Lung (tissue), 12 donors: Measurements from ENCODE around the gene VENTX. TPM values are rescaled to one million over a fixed set of nuclear protein-coding genes. Genes with fewer than 3 reads are reported as not detected.

Experiments used
- ATAC-seq: fragments of 200-7000 bp; cut with Tn5 transposase; one replicate; pipeline ENCODE4 v1.9.1; 2020; ENCODE audit warnings: moderate number of reproducible peaks; ENCODE audit not compliant: insufficient read depth, low FRiP score
- DNase-seq, 3 donors: peaks; one replicate each; pipeline ENCODE4 v3.0.0-alpha.2; 2013 to 2017
- H3K27ac ChIP-seq, 2 donors: one replicate each; pipeline ENCODE4 v1.5.1; 2013; ENCODE audit warnings: mild to moderate bottlenecking in 2 of 2, moderate library complexity in 2 of 2, control low read depth in 1 of 2, inconsistent platforms in 1 of 2, low read depth in 1 of 2, low read length in 1 of 2
- H3K27me3 ChIP-seq, 3 donors: one replicate each; pipeline ENCODE4 v1.5.1; 2013; ENCODE audit warnings: low read length in 2 of 3; ENCODE audit not compliant: control insufficient read depth in 3 of 3, insufficient read depth in 3 of 3
- H3K36me3 ChIP-seq, 4 donors: one replicate each; pipeline ENCODE4 v1.5.1; 2013; ENCODE audit warnings: low read length in 4 of 4, mild to moderate bottlenecking in 1 of 4, moderate library complexity in 1 of 4; ENCODE audit not compliant: control insufficient read depth in 4 of 4, insufficient read depth in 4 of 4
- H3K4me1 ChIP-seq, 5 donors: one replicate each; pipeline ENCODE4 v1.5.1; 2013; ENCODE audit warnings: low read length in 5 of 5, mild to moderate bottlenecking in 2 of 5, moderate library complexity in 1 of 5; ENCODE audit not compliant: control insufficient read depth in 5 of 5, insufficient read depth in 5 of 5
- H3K4me3 ChIP-seq: one replicate; pipeline ENCODE4 v1.5.1; 2013; ENCODE audit warnings: mild to moderate bottlenecking, control low read depth, moderate library complexity
- H3K9ac ChIP-seq, 2 donors: one replicate each; pipeline ENCODE4 v1.5.1; 2013; ENCODE audit warnings: low read length in 2 of 2, control low read depth in 1 of 2; ENCODE audit not compliant: insufficient read depth in 1 of 2
- H3K9me3 ChIP-seq, 4 donors: one replicate each; pipeline ENCODE4 v1.5.1; 2013; ENCODE audit warnings: low read length in 3 of 4, mild to moderate bottlenecking in 1 of 4, moderate library complexity in 1 of 4; ENCODE audit not compliant: control insufficient read depth in 4 of 4, insufficient read depth in 3 of 4
- WGBS, 2 donors: extraction: QIAGEN DNeasy Blood & Tissue Kit; methylation state at CpG; one replicate each; pipeline ENCODE4 v1.1.7; 2013; 5-methylcytosine and 5-hydroxymethylcytosine counted together
- polyA plus RNA-seq, 2 donors: library from polyadenylated mRNA; stranded (reverse); fragments of 200-250 nt; gene quantifications; one replicate each; pipeline ENCODE4 v1.2.1, GENCODE V29; 2013
- total RNA-seq, 2 donors: library from RNA; depleted of rRNA in 1 of 2; stranded (reverse); fragments of >200 nt in 1 of 2; gene quantifications; one replicate each; pipeline ENCODE4 v1.2.1, GENCODE V29; 2014 to 2021
- TF ChIP-seq, protein P1 (sequence below): IDR thresholded peaks from 2 replicates; pipeline ENCODE4 v1.5.1; 2012; ENCODE audit warnings: mild to moderate bottlenecking; ENCODE audit errors: control extremely low read depth, extremely low read depth
- donor health status: control.
- donor health status: control.
- donor health status: Bipolar disorder and iron deficiency.
- donor health status: healthy.
- donor health status: DM: yes; HTN: yes; CAD: no.

Gene VENTX
- total and polyA plus RNA-seq, 4 donors, result 0.46 to 4.0 (median 2.4) TPM

GRCh38 chr10:133189726-133190125 lies 47.9 kb upstream of the VENTX start:
- ATAC-seq (no peak), DNase-seq (no peak)
- peaks cover 0 to 3% (median 3%) of the 10 kb centered on the region in 4 donors for H3K9me3 ChIP-seq
- H3K36me3 ChIP-seq, result no peaks in the 10 kb centered on the region
- WGBS, 2 donors, result 85% methylated on average over 14 of the region's 14 CpGs
- no peak overlapping the region for H3K27ac ChIP-seq
- no peaks in the 10 kb centered on the region for H3K4me1 ChIP-seq
- H3K4me3 ChIP-seq, result no peak overlapping the region
- TF ChIP-seq, protein P1, sequence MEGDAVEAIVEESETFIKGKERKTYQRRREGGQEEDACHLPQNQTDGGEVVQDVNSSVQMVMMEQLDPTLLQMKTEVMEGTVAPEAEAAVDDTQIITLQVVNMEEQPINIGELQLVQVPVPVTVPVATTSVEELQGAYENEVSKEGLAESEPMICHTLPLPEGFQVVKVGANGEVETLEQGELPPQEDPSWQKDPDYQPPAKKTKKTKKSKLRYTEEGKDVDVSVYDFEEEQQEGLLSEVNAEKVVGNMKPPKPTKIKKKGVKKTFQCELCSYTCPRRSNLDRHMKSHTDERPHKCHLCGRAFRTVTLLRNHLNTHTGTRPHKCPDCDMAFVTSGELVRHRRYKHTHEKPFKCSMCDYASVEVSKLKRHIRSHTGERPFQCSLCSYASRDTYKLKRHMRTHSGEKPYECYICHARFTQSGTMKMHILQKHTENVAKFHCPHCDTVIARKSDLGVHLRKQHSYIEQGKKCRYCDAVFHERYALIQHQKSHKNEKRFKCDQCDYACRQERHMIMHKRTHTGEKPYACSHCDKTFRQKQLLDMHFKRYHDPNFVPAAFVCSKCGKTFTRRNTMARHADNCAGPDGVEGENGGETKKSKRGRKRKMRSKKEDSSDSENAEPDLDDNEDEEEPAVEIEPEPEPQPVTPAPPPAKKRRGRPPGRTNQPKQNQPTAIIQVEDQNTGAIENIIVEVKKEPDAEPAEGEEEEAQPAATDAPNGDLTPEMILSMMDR, result no peak
- H3K9ac ChIP-seq, result no peak overlapping the region
- peaks cover 0 to 6% (median 0%) of the 10 kb centered on the region in 3 donors for H3K27me3 ChIP-seq

GRCh38 chr10:133190225-133190624 lies 47.4 kb upstream of the VENTX start:
- Histone ChIP-seq H3K9ac (no peak overlapping the region), H3K4me1 (no peaks in the 10 kb centered on the region), H3K9me3 (peaks cover 0 to 3% (median 3%) of the 10 kb centered on the region in 4 donors), H3K36me3 (no peaks in the 10 kb centered on the region), H3K4me3 (no peak overlapping the region), H3K27me3 (peaks cover 0 to 6% (median 0%) of the 10 kb centered on the region in 3 donors), H3K27ac (no peak overlapping the region)
- DNase-seq (no peak), ATAC-seq (no peak)
- TF ChIP-seq, protein P1, result no peak
- WGBS, 2 donors, result 93 to 97% methylated on average over 10 of the region's 10 CpGs

GRCh38 chr10:133191651-133192050 lies 46.0 kb upstream of the VENTX start:
- DNase-seq, result no peak
- TF ChIP-seq, protein P1, result no peak
- no peak for ATAC-seq

DNA sequence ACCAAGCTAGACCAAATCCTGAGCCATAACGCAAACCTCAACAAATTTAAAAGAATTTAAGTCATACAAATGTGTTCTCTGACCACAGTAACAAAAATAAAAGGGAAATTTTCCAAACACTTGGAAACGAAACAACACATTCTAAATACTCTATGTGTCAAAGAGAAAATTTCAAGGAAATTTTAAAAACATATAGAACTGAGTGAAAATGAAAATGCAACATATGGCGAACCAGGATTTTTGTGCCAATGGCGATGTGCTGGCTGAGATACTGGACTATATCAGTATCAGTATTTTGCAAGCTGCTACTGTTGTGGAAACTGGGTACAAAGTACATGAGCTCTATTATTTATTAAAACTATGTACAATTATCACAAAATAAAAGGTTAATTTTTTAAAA lies 43.5 kb upstream of the VENTX start:
- DNase-seq, result no peak
- Histone ChIP-seq H3K9me3 (peaks cover 0 to 3% (median 3%) of the 10 kb centered on the region in 4 donors), H3K9ac (no peak overlapping the region), H3K36me3 (no peaks in the 10 kb centered on the region), H3K4me1 (no peaks in the 10 kb centered on the region), H3K27ac (no peak overlapping the region), H3K27me3 (peaks cover 0 to 6% (median 0%) of the 10 kb centered on the region in 3 donors), H3K4me3 (no peak overlapping the region)
- TF ChIP-seq, protein P1, result no peak
- 88 to 96% methylated on average over 4 of the region's 4 CpGs for WGBS, 2 donors
- no peak for ATAC-seq

More at GRCh38 chr10:133191651-133192050, 46.0 kb upstream of the VENTX start:
- Histone ChIP-seq H3K27me3 (peaks cover 0 to 6% (median 0%) of the 10 kb centered on the region in 3 donors), H3K36me3 (no peaks in the 10 kb centered on the region), H3K27ac (no peak overlapping the region), H3K4me1 (no peaks in the 10 kb centered on the region), H3K9me3 (peaks cover 0 to 3% (median 3%) of the 10 kb centered on the region in 4 donors), H3K4me3 (no peak overlapping the region), H3K9ac (no peak overlapping the region)
- 95 to 99% methylated on average over 4 of the region's 4 CpGs for WGBS, 2 donors
